Measurements from ENCODE around the gene ELP4.

Gene ELP4

DNA sequence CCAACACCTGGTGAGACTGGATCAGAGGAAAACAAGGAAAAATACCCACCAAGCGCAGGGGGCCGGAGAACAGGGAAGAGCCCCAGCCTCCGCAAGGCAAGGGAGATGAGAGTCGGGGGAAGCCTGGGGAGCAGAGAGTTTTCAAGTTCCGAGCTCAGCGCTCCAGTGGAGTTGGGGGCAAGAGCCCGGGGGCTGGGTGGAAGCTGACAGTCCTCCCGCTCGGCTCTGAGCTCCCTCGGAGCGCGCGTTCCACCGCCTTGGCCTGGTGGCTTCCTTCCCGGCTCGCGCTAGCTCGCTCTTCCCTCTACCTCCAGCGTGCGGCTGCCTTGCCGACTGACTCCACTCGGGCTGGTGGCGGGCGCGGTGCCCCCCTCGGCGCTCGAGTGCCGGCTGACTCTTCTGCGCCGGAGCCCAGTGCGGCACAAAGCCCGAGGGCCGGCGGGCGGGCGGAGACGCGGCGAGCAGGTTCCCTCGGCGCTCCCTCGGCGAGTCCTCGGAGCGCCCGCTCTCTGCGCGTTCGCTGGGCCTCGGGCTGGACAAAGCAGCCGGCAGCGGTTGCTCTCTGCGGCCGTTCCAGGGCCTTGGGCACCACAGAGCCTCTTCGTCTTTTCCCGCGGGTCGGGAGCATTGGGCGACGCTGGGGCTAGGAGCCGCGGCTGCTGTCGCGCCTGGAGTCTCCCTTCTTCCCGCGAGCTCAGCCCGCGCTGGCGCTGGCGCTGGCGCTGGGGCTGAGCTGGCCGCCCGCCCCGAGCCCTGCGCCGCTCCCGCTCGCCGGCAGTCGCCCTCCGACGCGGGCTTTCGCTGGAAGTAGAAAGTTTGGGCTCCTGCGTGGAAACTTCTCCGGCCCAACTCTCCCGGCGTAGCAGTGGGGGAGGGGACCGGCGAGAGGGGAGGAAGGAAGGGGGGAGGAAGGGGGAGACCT is 300.6 kb downstream of the ELP4 start:
- DNase-seq (ENCODE audit: low read depth in 2 of 2): no peak

- no peak for DNase-seq (ENCODE audit: low read depth in 2 of 2)
Observed at GRCh38 chr11:31810779-31811647, 301.4 kb downstream of the ELP4 start, which contains the start of gene PAX6. Gene PAX6 (minus strand): TSS chr11:31811322. CDS start chr11:31806411, 4,911 bp downstream.

- no peak for DNase-seq (ENCODE audit: low read depth in 2 of 2)
Observed at GRCh38 chr11:31812383-31813381, 303.1 kb downstream of the ELP4 start.

- DNase-seq (ENCODE audit: low read depth in 2 of 2): no peak
Observed at GRCh38 chr11:31813391-31814175, 304.0 kb downstream of the ELP4 start.

DNA sequence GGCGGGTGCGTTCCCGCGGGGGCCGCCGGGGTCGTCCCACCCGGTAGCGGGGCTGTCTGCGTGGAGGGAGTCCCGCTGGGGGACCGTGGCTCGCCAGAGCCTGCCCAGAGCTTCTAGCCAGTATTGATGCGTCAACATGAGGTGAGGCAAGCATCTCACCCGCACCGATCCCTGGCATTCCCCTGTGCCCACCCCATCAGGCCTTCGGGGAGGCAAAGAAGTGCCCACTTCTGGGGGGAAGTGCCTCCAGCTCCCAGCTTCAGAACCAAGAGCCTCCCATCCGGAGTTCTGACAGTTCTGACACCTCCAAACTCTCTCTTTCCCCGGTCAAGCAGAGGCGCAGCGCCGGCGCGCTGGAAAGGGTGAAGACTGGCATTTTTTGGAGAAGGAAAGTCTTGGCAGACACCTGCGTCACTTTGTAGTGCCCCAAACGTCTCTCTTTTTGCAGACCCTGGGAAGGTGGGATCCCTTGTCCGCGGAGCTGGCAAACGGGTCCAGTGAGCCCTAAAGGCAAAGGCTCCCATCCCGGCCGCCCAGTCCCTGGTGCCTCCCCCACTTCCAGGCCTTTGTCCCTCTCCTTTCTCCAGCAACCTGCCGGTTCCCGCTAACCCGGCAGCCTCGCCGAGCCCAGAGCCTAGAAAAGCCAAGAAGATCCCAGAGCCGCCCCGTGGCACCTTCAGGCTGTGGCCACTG is 304.8 kb downstream of the ELP4 start:
- DNase-seq (ENCODE audit: low read depth in 2 of 2): no peak

DNA sequence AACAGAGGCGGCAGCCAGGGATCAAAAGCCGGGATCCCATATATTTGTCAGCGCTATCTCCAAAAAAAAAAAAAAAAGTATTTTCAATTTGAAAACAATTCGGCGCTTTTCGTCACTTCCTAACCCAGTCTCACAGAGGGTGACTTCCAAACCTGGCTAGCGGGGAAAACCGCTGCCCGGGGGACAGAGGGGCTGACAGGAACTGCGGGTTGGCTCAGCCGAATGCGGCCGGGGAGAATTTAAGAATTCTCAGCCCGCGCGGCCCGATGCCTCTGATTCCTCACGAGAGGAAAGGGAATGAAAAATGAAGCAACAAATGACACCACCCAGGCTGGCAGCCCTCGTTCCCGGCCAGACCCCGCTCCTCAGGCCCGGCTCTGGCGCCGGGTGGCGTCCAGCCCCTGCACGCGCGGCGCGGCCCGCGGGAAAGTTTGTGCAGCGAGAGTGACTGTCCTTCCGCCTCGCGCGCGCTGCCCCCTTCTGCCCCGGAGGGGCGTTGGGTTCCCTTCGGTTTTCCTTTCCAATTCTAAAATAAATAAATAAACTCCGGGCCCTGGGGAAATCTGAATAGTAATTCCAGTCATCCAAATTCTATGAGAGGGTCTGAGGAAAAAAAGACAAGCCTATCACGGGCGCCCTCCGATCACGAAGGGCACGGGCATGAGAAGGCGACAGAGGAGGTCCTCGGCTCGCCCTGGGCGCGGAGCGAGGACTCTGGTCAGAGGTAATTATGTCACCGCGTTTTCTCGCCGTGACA is 306.3 kb downstream of the ELP4 start:
- DNase-seq (ENCODE audit: low read depth in 2 of 2): no peak

DNA sequence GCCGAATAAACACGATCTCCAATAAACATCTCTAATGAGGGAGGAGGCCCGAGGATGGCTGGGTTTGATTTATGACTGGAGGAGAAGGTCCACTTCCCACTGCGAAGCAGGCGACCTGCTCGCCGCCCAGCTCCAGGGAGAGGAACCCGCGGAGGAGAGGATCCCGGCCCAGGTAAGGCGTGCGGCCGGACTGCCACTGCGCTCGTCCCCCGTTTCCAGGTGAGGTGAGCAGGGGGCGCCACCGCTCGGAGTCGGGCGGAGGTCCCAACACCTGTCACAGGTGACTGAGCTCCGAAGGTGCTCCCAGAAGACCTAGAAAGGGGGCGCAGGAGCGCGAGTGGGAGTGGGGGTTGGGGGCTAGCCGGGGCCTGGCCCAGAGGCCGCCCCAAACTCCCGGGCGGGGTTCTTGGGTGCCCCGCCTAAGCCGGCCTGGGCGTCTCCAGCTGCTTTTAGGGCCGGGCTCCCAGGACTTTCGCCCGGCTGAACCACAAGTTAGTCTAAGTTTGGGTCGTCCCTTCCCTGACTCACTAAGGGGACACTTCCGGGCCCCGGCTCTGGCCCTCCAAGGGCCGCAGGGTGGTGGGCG is 307.0 kb downstream of the ELP4 start:
- no peak for DNase-seq (ENCODE audit: low read depth in 2 of 2)

- no peak for DNase-seq (ENCODE audit: low read depth in 2 of 2)
Observed at GRCh38 chr11:31817054-31817620, 307.6 kb downstream of the ELP4 start.

DNA sequence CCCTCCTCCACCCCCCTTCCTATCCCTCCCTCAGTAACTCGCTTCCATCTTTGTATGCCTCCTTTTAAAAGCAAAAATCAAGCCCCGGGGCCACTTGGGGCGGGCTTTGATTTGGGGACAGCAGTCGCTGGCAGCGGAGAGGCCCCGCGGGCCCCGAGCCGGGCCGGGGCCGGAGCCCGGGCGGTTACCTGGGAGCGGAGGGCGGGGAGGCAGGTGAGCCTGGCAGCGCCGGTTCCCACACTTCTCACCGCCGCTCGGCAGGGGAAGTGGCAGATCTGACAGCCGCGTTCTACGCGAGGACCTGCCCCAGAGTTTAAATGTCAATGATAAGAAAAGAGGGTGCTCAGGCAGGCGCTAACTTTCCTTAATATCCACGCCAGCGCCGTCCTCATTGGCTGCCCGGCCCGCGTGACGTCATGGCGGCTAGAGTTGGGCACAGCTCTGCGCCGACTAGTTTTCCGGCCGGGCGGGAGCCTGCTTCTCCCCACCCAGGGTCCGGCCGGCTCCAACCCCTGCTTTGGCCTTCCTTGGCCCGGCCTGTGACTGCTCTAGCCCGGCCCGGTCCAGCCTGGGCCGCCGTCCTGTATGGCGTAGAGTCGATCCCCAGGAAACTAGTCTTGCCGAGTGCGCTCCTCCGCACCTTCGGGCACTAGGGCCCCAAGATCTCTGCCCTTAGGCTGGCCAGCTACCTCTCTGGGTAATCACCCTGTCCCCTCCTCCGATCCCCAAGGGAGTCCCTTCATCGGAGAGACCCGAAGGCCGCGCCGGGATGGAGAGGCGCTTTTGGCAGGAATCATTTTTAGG is 308.3 kb downstream of the ELP4 start:
- DNase-seq (ENCODE audit: low read depth in 2 of 2): no peak

DNA sequence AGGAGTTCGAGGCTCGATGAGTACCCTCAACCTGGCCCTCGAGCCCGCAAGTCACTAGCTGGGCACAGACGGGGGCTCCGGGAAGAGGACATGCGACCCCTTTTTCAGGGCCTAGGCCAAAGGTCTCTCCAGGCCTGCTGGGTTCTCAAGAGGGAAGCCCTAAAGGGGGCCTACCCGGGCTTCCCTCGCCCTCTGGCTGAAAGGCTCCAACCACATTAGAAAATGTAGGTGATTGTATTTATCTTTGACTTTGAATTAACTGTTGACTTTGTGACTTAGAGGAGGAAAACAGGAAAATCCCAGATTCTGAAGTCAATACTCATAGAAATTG is 308.8 kb downstream of the ELP4 start:
- no peak for DNase-seq (ENCODE audit: low read depth in 2 of 2)

GRCh38 chr11:31818874-31819331 is 309.3 kb downstream of the ELP4 start:
- no peak for DNase-seq (ENCODE audit: low read depth in 2 of 2)

DNA sequence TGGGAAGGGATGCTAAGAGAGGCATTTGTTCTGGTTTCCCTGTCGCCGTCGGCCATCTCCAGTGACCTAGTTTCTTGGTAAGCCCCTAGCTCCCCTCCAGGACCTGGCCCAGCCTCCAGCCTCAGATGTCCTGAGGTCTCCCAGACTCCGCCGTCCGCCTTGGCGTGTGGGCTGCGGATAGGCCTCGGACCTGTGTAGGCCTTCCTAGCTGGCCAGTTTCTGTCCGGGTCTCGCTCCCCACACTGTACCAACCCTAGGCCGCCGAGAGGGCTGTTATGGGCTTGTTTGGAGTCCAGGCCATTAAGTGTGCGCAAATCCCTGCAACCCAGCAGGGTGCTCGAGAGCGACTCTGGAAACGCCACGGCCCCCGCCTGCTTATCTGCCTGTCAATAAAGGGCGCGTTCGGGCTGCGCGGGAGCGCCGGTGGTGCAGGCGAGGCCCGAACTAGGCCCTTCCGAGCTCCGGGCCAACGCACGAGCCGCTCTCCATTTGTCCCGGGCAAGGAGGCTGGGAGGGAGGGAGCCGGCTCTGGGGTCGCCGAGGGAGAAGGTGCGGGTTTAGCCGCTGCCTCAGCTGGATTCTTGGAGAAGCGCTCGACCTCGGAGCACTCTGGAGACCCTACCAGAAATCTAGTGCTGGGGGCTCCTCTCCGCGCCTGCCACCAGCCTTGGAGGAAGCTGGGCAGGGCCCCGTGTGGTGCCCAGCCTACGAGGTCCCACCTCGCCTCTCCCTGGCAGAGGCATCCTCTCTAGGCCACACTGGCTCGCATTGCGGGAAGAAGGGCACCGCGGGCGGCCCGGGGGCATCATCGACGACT is 310.3 kb downstream of the ELP4 start:
- no peak for DNase-seq (ENCODE audit: low read depth in 2 of 2)

GRCh38 chr11:31820438-31820818 is 310.9 kb downstream of the ELP4 start:
- no peak for DNase-seq (ENCODE audit: low read depth in 2 of 2)

- no peak for DNase-seq (ENCODE audit: low read depth in 2 of 2)
Observed at GRCh38 chr11:31821235-31821764, 311.7 kb downstream of the ELP4 start.

GRCh38 chr11:31821766-31822165 is 312.2 kb downstream of the ELP4 start:
- no peak for DNase-seq (ENCODE audit: low read depth in 2 of 2)

GRCh38 chr11:31822175-31822926 is 312.8 kb downstream of the ELP4 start:
- no peak for DNase-seq (ENCODE audit: low read depth in 2 of 2)
